ENCODE data around the gene EPS15.

EPS15 gene

DNA sequence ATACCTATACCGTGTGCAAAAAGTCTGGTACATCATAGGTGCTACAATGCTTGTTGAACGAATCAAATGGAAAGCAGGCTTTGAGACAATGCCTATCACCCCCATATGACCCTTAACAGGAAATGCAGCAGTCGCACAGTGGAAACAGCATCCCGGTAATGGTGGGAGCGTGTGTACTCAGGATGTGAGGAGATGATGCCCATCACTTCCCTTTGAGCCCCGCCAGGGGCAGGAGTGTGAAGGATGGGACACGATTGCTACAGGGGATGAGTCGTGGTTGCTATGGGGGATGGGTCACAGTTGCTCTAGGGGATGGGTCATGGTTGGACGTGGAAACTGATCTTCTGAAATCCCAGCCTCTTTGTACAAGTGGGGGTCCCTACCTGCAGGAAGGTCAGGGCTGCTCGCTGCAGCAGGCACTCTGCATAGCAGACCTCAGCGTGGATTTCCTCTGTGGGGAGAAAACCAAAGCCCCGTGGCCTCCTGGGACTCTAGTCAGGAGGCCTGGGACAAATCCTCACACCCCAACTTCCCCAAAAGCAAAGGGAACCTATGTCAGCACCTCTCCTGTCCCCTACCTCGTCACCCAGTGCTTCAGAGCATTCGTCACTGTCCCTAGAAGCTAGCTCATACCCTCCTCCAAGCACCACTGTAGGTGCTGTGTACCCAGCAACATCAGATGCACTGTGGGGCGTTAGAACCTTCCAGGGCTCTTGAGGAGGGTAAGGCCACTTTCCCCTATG lies 208.0 kb downstream of the EPS15 start:
- TF ChIP-seq ESRRG (CRISPR knock-in tag; IDR thresholded peaks at IDR 0.05) (no peak), BACH2 (CRISPR knock-in tag; IDR thresholded peaks at IDR 0.05; ENCODE audit: borderline replicate concordance) (no peak), ZNF70 (CRISPR knock-in tag; IDR thresholded peaks at IDR 0.05) (no peak), ZFP3 (CRISPR knock-in tag; IDR thresholded peaks at IDR 0.05) (no peak), SNAI2 (CRISPR knock-in tag; IDR thresholded peaks at IDR 0.05) (no peak), CSDC2 (CRISPR knock-in tag; IDR thresholded peaks at IDR 0.05) (no peak), ZNF565 (CRISPR knock-in tag; conservative IDR thresholded peaks at IDR 0.05; ENCODE audit: low read depth) (no peak), ISL1 (CRISPR knock-in tag; IDR thresholded peaks at IDR 0.05) (no peak), OSR1 (CRISPR knock-in tag; IDR thresholded peaks at IDR 0.05) (no peak)
- TF ChIP-seq, protein P1, sequence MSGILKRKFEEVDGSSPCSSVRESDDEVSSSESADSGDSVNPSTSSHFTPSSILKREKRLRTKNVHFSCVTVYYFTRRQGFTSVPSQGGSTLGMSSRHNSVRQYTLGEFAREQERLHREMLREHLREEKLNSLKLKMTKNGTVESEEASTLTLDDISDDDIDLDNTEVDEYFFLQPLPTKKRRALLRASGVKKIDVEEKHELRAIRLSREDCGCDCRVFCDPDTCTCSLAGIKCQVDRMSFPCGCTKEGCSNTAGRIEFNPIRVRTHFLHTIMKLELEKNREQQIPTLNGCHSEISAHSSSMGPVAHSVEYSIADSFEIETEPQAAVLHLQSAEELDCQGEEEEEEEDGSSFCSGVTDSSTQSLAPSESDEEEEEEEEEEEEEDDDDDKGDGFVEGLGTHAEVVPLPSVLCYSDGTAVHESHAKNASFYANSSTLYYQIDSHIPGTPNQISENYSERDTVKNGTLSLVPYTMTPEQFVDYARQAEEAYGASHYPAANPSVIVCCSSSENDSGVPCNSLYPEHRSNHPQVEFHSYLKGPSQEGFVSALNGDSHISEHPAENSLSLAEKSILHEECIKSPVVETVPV (CRISPR knock-in tag; IDR thresholded peaks at IDR 0.05), result no peak
- TF ChIP-seq, protein P2, sequence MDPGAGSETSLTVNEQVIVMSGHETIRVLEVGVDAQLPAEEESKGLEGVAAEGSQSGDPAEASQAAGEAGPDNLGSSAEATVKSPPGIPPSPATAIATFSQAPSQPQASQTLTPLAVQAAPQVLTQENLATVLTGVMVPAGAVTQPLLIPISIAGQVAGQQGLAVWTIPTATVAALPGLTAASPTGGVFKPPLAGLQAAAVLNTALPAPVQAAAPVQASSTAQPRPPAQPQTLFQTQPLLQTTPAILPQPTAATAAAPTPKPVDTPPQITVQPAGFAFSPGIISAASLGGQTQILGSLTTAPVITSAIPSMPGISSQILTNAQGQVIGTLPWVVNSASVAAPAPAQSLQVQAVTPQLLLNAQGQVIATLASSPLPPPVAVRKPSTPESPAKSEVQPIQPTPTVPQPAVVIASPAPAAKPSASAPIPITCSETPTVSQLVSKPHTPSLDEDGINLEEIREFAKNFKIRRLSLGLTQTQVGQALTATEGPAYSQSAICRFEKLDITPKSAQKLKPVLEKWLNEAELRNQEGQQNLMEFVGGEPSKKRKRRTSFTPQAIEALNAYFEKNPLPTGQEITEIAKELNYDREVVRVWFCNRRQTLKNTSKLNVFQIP (CRISPR knock-in tag; IDR thresholded peaks at IDR 0.05; ENCODE audit: borderline replicate concordance, low read depth), result no peak
- no peak for ATAC-seq

DNA sequence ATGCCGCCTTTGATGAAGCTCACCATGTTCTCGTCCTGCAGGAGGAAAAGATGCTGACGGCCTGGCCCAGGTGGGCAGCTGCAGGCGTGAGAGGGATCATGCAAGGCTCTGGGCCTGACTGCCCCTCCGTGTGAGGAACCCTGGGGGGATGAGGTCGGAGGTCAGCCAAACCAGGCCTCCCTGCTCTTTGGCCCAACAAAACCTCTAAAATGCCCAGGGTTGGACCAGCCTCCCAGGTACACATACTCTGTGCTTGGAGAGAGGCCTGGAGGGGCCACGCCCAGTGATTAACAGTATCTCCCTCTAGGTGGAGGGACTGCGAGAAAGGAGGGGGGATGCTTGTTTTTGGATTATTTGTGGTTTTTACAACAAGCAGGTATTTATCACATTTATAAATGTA lies 209.8 kb downstream of the EPS15 start:
- ATAC-seq, result no peak
- TF ChIP-seq RARB (CRISPR knock-in tag; IDR thresholded peaks at IDR 0.05), result no peak
- TF ChIP-seq ESRRG (CRISPR knock-in tag; IDR thresholded peaks at IDR 0.05), result no peak
- TF ChIP-seq, protein P2 (CRISPR knock-in tag; IDR thresholded peaks at IDR 0.05; ENCODE audit: borderline replicate concordance, low read depth), result no peak
- TF ChIP-seq ZNF565 (CRISPR knock-in tag; conservative IDR thresholded peaks at IDR 0.05; ENCODE audit: low read depth), result no peak
- no peak for TF ChIP-seq TOX (CRISPR knock-in tag; IDR thresholded peaks at IDR 0.05; ENCODE audit: borderline replicate concordance)
- TF ChIP-seq ZNF8 (CRISPR knock-in tag; IDR thresholded peaks at IDR 0.05), result no peak
- no peak for TF ChIP-seq ZC3H10 (CRISPR knock-in tag; IDR thresholded peaks at IDR 0.05)
- no peak for TF ChIP-seq ZFP3 (CRISPR knock-in tag; IDR thresholded peaks at IDR 0.05)
- no peak for TF ChIP-seq OSR1 (CRISPR knock-in tag; IDR thresholded peaks at IDR 0.05)
- TF ChIP-seq, protein P3, sequence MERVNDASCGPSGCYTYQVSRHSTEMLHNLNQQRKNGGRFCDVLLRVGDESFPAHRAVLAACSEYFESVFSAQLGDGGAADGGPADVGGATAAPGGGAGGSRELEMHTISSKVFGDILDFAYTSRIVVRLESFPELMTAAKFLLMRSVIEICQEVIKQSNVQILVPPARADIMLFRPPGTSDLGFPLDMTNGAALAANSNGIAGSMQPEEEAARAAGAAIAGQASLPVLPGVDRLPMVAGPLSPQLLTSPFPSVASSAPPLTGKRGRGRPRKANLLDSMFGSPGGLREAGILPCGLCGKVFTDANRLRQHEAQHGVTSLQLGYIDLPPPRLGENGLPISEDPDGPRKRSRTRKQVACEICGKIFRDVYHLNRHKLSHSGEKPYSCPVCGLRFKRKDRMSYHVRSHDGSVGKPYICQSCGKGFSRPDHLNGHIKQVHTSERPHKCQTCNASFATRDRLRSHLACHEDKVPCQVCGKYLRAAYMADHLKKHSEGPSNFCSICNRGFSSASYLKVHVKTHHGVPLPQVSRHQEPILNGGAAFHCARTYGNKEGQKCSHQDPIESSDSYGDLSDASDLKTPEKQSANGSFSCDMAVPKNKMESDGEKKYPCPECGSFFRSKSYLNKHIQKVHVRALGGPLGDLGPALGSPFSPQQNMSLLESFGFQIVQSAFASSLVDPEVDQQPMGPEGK (CRISPR knock-in tag; IDR thresholded peaks at IDR 0.05; ENCODE audit: borderline replicate concordance), result no peak
- no peak for TF ChIP-seq CSDC2 (CRISPR knock-in tag; IDR thresholded peaks at IDR 0.05)
- TF ChIP-seq TCF4 (CRISPR knock-in tag; IDR thresholded peaks at IDR 0.05; ENCODE audit: borderline replicate concordance), result no peak
- TF ChIP-seq, protein P1 (CRISPR knock-in tag; IDR thresholded peaks at IDR 0.05), result no peak
- TF ChIP-seq, protein P4, sequence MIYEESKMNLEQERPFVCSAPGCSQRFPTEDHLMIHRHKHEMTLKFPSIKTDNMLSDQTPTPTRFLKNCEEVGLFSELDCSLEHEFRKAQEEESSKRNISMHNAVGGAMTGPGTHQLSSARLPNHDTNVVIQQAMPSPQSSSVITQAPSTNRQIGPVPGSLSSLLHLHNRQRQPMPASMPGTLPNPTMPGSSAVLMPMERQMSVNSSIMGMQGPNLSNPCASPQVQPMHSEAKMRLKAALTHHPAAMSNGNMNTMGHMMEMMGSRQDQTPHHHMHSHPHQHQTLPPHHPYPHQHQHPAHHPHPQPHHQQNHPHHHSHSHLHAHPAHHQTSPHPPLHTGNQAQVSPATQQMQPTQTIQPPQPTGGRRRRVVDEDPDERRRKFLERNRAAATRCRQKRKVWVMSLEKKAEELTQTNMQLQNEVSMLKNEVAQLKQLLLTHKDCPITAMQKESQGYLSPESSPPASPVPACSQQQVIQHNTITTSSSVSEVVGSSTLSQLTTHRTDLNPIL (CRISPR knock-in tag; IDR thresholded peaks at IDR 0.05; ENCODE audit: low read depth), result no peak
- TF ChIP-seq ISL1 (CRISPR knock-in tag; IDR thresholded peaks at IDR 0.05), result no peak
- TF ChIP-seq GLIS3 (CRISPR knock-in tag; IDR thresholded peaks at IDR 0.05), result no peak
- no peak for TF ChIP-seq ARNTL (CRISPR knock-in tag; IDR thresholded peaks at IDR 0.05; ENCODE audit: borderline replicate concordance, low read depth)
- TF ChIP-seq, protein P5, sequence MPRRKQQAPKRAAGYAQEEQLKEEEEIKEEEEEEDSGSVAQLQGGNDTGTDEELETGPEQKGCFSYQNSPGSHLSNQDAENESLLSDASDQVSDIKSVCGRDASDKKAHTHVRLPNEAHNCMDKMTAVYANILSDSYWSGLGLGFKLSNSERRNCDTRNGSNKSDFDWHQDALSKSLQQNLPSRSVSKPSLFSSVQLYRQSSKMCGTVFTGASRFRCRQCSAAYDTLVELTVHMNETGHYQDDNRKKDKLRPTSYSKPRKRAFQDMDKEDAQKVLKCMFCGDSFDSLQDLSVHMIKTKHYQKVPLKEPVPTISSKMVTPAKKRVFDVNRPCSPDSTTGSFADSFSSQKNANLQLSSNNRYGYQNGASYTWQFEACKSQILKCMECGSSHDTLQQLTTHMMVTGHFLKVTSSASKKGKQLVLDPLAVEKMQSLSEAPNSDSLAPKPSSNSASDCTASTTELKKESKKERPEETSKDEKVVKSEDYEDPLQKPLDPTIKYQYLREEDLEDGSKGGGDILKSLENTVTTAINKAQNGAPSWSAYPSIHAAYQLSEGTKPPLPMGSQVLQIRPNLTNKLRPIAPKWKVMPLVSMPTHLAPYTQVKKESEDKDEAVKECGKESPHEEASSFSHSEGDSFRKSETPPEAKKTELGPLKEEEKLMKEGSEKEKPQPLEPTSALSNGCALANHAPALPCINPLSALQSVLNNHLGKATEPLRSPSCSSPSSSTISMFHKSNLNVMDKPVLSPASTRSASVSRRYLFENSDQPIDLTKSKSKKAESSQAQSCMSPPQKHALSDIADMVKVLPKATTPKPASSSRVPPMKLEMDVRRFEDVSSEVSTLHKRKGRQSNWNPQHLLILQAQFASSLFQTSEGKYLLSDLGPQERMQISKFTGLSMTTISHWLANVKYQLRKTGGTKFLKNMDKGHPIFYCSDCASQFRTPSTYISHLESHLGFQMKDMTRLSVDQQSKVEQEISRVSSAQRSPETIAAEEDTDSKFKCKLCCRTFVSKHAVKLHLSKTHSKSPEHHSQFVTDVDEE (CRISPR knock-in tag; IDR thresholded peaks at IDR 0.05), result no peak
- TF ChIP-seq BACH2 (CRISPR knock-in tag; IDR thresholded peaks at IDR 0.05; ENCODE audit: borderline replicate concordance), result no peak
- no peak for TF ChIP-seq ZNF70 (CRISPR knock-in tag; IDR thresholded peaks at IDR 0.05)
